ENCODE measurements around the gene PRKCH. TPM values are rescaled to one million over a fixed set of nuclear protein-coding genes. Genes with fewer than 3 reads are reported as not detected.

PRKCH gene
- total and polyA plus RNA-seq, 2 of the 13 experiments (the other 11 are each of a cell fraction or from before 2014, with no cell fraction given): 0.48 to 1.3 TPM

DNA sequence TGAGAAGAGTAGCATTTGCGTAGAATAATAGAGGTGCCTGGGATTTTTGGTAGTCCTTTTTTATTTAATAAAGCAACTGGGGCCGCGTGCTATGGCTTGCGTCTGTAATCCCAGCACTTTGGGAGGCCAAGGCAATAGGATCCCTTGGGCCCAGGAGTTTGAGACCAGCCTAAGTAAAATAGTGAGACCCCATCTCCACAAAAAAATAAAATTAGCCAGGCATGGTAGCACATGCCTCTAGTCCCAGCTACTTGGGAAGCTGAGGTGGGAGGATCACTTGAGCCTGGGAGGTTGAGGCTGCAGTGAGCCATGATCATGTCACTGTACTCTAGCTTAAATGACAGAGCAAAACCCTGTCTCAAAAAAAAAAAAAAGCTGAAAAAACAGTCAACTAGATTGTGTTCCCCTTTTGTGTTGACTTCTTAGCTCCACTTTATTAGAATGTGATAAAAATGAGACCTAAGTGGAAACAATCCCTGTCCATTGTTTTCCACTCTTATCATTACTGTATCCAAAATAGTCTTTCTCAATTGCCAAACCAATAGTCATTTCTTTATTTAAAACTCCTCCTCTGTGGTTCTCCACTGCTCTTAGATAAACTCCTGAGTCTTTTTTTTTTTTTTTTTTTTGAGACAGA is 7.4 kb downstream of the PRKCH start (continued):
- TF ChIP-seq ZNF407 (CRISPR knock-in tag; IDR thresholded peaks at IDR 0.05; ENCODE audit: not compliant biosample characterization) (no peak), ZNF569 (CRISPR knock-in tag; IDR thresholded peaks at IDR 0.05; ENCODE audit: borderline replicate concordance) (no peak), FOXO4 (CRISPR knock-in tag; conservative IDR thresholded peaks at IDR 0.05) (no peak), MAF1 (CRISPR knock-in tag; IDR thresholded peaks at IDR 0.05; ENCODE audit: borderline replicate concordance) (no peak), ZNF552 (CRISPR knock-in tag; IDR thresholded peaks at IDR 0.05; ENCODE audit: borderline replicate concordance) (no peak), NFKB2 (CRISPR knock-in tag; IDR thresholded peaks at IDR 0.05; ENCODE audit: borderline replicate concordance) (no peak)
